PC-9 (cell line): Measurements from ENCODE around the gene TSPOAP1. TPM values are rescaled to one million over a fixed set of nuclear protein-coding genes. Genes with fewer than 3 reads are reported as not detected.

Experiments
- BruUV-seq: library from RNA; stranded (reverse); fragments of 400-500 nt; replicated peaks from 2 replicates; lab custom pipeline; 2021; lab: Mats Ljungman, UMichigan
- CTCF ChIA-PET: fragments of 300-600 bp; sonication (Branson Sonifier 250); formaldehyde crosslinking; loops from one replicate; lab custom pipeline; 2022; ENCODE audit warnings: antibody characterized with exemption; lab: Charles Lee
- POLR2A ChIA-PET: fragments of 300-600 bp; sonication (Branson Sonifier 250); formaldehyde crosslinking; loops from one replicate; lab custom pipeline; 2022; ENCODE audit warnings: antibody characterized with exemption; ENCODE audit not compliant: unreplicated experiment; lab: Charles Lee
- DNase-seq, 2 experiments: peaks; one replicate each; pipeline versions ENCODE4 v3.0.0 to v3.0.0-alpha.2; 2015 to 2022; ENCODE audit warnings: mixed read lengths in 1 of 2
- H2AFZ ChIP-seq: fragments of 200-600 bp; sonication (generic); 2 replicates; pipeline ENCODE4 v1.8.1; 2017; ENCODE audit warnings: antibody characterized with exemption
- H3F3A ChIP-seq: fragments of 200-600 bp; sonication (generic); 2 replicates; pipeline ENCODE4 v1.8.1; 2017; ENCODE audit warnings: antibody characterized with exemption, mild to moderate bottlenecking, low read depth; ENCODE audit not compliant: insufficient read depth
- H3K27ac ChIP-seq: fragments of 200-600 bp; sonication (generic); 2 replicates; pipeline ENCODE4 v1.6.1; 2016; ENCODE audit warnings: mixed run types
- H3K27me3 ChIP-seq: fragments of 200-600 bp; sonication (generic); 2 replicates; pipeline ENCODE4 v1.6.1; 2016; ENCODE audit warnings: low read depth, mixed run types; ENCODE audit not compliant: insufficient read depth
- H3K36me3 ChIP-seq: fragments of 200-600 bp; sonication (generic); 2 replicates; pipeline ENCODE4 v1.6.1; 2016; ENCODE audit warnings: low read depth, mixed run types
- H3K4me1 ChIP-seq: fragments of 200-600 bp; sonication (generic); replicated peaks from 2 replicates; pipeline ENCODE4 v1.6.1; 2016; ENCODE audit warnings: mixed run types; ENCODE audit not compliant: insufficient read depth
- H3K4me2 ChIP-seq: fragments of 200-600 bp; sonication (generic); 2 replicates; pipeline ENCODE4 v1.6.1; 2017; ENCODE audit warnings: mixed run types
- H3K4me3 ChIP-seq: fragments of 200-600 bp; sonication (generic); 2 replicates; pipeline ENCODE4 v1.6.1; 2016; ENCODE audit warnings: mixed run types
- H3K79me2 ChIP-seq: fragments of 200-600 bp; sonication (generic); 2 replicates; pipeline ENCODE4 v1.6.1; 2017; ENCODE audit warnings: low read depth, mixed run types
- H3K9me2 ChIP-seq: fragments of 200-600 bp; sonication (generic); 2 replicates; pipeline ENCODE4 v1.8.1; 2017; ENCODE audit warnings: mild to moderate bottlenecking; ENCODE audit not compliant: insufficient read depth
- H3K9me3 ChIP-seq: fragments of 200-600 bp; sonication (generic); 2 replicates; pipeline ENCODE4 v1.8.1; 2016; ENCODE audit warnings: low read depth; ENCODE audit not compliant: insufficient read depth
- H4K20me1 ChIP-seq: fragments of 200-600 bp; sonication (generic); 2 replicates; pipeline ENCODE4 v1.8.1; 2017; ENCODE audit not compliant: insufficient read depth
- EZH2 ChIP-seq: fragments of 200-600 bp; sonication (generic); IDR thresholded peaks from 2 replicates; pipeline ENCODE4 v1.8.0; 2017; ENCODE audit warnings: antibody characterized with exemption, low read depth
- intact Hi-C: fragments of 100-400 bp; cut with micrococcal nuclease; formaldehyde crosslinking; loops from one replicate; pipeline ENCODE4 v1.10.0; 2022; ENCODE audit not compliant: unreplicated experiment
- total RNA-seq: library from RNA; stranded (reverse); gene quantifications from 2 replicates; pipeline ENCODE4 v1.2.3, GENCODE V29; 2021
- TF ChIP-seq, protein P1 (sequence below): fragments of 200-600 bp; sonication (generic); conservative IDR thresholded peaks from 2 replicates; pipeline ENCODE4 v1.6.1; 2017; ENCODE audit warnings: mixed run types, antibody characterized with exemption, mild to moderate bottlenecking, moderate library complexity

TSPOAP1 gene
- total RNA-seq, 1 experiment from 2014 or later: 0.15 TPM

DNA sequence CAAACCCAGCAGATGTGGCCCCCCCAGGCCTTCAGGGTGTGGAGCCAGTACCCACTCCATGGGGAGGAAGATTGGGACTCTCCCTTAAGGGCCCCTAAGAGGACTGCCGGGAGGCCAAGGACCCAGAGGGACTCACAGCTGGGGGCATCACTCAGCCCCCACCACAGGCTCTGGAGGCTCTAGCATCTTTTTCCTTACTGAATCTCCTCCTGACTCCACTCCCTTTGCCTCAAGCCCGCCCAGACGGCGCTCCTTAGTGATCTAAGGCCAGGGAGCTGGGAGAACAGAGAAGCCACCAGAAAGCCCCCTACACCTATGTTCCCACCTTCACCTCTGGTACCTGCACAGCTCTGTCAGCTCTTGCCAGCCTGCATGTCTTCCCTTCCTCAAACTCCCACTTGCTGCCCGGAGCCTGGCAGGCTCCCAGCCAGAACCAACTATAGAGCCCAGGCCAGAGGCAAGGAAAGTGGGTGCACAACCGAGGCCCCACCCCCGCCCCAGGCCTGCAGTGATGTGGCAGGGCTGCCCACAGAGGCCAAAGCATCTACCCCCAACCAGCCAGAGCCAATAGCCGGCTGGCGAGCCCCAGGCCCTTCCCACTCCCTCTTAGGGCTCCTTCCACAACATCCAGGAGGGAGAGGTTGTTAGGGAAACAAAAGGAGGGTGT, 25.5 kb downstream of the TSPOAP1 start:
- Histone ChIP-seq H3K27ac (no peak overlapping the region), H3K36me3 (no peaks in the 10 kb centered on the region), H3K4me1 (no peaks in the 10 kb centered on the region), H3K9me2 (no peaks in the 10 kb centered on the region), H3K79me2 (no peaks in the 10 kb centered on the region), H3K27me3 (peaks cover 94% of the 10 kb centered on the region), H2AFZ (no peak overlapping the region), H3F3A (no peaks in the 10 kb centered on the region), H3K9me3 (no peaks in the 10 kb centered on the region), H3K4me3 (no peak overlapping the region), H3K4me2 (no peak overlapping the region), H4K20me1 (no peaks in the 10 kb centered on the region)
- intact Hi-C loops: no loop called here
- CTCF ChIA-PET: no interaction called here
- POLR2A ChIA-PET: no interaction called here
- no peak for DNase-seq
- BruUV-seq: no TSS peak
- no peak for TF ChIP-seq EZH2
- TF ChIP-seq, protein P1, sequence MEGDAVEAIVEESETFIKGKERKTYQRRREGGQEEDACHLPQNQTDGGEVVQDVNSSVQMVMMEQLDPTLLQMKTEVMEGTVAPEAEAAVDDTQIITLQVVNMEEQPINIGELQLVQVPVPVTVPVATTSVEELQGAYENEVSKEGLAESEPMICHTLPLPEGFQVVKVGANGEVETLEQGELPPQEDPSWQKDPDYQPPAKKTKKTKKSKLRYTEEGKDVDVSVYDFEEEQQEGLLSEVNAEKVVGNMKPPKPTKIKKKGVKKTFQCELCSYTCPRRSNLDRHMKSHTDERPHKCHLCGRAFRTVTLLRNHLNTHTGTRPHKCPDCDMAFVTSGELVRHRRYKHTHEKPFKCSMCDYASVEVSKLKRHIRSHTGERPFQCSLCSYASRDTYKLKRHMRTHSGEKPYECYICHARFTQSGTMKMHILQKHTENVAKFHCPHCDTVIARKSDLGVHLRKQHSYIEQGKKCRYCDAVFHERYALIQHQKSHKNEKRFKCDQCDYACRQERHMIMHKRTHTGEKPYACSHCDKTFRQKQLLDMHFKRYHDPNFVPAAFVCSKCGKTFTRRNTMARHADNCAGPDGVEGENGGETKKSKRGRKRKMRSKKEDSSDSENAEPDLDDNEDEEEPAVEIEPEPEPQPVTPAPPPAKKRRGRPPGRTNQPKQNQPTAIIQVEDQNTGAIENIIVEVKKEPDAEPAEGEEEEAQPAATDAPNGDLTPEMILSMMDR: no peak

GRCh38 chr17:58302171-58302918, 26.2 kb downstream of the TSPOAP1 start:
- Histone ChIP-seq H3K9me3 (no peaks in the 10 kb centered on the region), H3K9me2 (no peaks in the 10 kb centered on the region), H3K4me1 (no peaks in the 10 kb centered on the region), H3K27me3 (peaks cover 94% of the 10 kb centered on the region), H3K36me3 (no peaks in the 10 kb centered on the region), H3F3A (no peaks in the 10 kb centered on the region), H3K4me3 (no peak overlapping the region), H3K27ac (no peak overlapping the region), H2AFZ (no peak overlapping the region), H3K79me2 (no peaks in the 10 kb centered on the region), H4K20me1 (no peaks in the 10 kb centered on the region), H3K4me2 (no peak overlapping the region)
- TF ChIP-seq EZH2: no peak
- TF ChIP-seq, protein P1: no peak
- DNase-seq: no peak
- no TSS peak for BruUV-seq
- CTCF ChIA-PET: no interaction called here
- intact Hi-C loops: no loop called here
- POLR2A ChIA-PET: no interaction called here

DNA sequence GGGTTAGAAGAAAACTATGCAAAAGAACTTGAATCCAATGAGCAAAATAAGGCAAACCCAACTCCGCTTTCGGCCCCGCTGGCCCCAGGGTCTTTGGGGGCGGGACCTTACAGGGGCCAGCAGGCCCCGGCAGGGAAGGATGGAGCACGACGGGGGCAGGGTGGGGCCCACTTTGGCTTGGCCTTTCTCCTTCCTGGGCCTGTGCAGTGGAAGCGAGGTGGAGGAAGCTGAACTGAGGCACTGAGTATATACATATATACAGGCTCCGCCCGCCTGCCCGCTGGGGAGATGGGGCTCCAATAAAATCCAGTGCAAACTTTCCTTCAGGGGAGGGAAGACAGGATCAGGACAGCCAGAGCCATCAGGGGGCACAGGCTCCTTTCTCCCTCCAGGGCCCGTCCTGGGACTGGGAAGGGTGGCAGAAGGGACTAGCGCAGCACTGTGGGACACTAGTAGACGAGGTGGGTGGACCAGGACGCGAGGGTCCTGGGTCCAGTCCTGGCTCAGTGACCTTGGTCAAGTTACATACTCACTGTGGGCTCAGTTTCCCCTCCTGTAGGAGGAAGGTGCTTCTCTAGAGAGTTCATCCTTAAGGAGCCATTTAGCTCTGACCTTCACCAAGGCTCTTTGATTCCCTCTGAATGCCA, 27.0 kb downstream of the TSPOAP1 start:
- Histone ChIP-seq H3K36me3 (no peaks in the 10 kb centered on the region), H3K79me2 (no peaks in the 10 kb centered on the region), H3K4me2 (no peak overlapping the region), H3K27me3 (peaks cover 94% of the 10 kb centered on the region), H4K20me1 (no peaks in the 10 kb centered on the region), H3K4me3 (no peak overlapping the region), H2AFZ (no peak overlapping the region), H3K27ac (no peak overlapping the region), H3F3A (no peaks in the 10 kb centered on the region), H3K9me3 (no peaks in the 10 kb centered on the region), H3K4me1 (no peaks in the 10 kb centered on the region), H3K9me2 (no peaks in the 10 kb centered on the region)
- TF ChIP-seq EZH2: no peak
- TF ChIP-seq, protein P1: no peak
- ChIA-PET POLR2A (no interaction called here), CTCF (interaction anchor here (0.6 kb wide), 1 partner anchor 213 kb away, joined by 3 read pairs; no protein-coding TSS in a partner anchor)
- intact Hi-C loops: no loop called here
- DNase-seq: no peak
- BruUV-seq: no TSS peak
